GM12874 (cell line): ENCODE data around the gene USP11.

Experiments
- TF ChIP-seq, protein P1 (sequence below): IDR thresholded peaks from 2 replicates; pipeline ENCODE4 v1.5.1; 2011; ENCODE audit warnings: low read depth, mild to moderate bottlenecking, control low read depth, low read length, moderate library complexity; ENCODE audit not compliant: insufficient read depth

Gene USP11

DNA sequence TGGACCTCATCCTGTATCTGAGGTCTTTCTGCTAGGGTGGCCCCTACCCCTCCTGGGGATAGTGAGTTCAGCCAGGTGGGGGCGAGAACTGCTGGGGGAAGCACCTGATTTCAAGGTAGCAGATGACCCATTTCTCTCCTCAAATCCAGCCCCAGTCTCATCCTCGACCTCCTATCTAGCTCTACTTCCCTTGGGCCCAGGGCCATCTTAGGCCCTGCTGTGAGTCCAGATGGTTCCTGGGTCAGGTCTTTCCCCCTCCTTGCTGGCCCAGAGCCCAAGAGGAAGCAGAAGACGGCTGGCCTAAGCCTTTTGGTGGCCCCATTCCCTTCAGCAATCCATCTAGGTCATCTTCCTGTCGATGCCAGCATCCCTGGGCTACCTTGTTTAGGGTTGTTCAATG is 11.1 kb upstream of the USP11 start:
- TF ChIP-seq, protein P1, sequence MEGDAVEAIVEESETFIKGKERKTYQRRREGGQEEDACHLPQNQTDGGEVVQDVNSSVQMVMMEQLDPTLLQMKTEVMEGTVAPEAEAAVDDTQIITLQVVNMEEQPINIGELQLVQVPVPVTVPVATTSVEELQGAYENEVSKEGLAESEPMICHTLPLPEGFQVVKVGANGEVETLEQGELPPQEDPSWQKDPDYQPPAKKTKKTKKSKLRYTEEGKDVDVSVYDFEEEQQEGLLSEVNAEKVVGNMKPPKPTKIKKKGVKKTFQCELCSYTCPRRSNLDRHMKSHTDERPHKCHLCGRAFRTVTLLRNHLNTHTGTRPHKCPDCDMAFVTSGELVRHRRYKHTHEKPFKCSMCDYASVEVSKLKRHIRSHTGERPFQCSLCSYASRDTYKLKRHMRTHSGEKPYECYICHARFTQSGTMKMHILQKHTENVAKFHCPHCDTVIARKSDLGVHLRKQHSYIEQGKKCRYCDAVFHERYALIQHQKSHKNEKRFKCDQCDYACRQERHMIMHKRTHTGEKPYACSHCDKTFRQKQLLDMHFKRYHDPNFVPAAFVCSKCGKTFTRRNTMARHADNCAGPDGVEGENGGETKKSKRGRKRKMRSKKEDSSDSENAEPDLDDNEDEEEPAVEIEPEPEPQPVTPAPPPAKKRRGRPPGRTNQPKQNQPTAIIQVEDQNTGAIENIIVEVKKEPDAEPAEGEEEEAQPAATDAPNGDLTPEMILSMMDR: no peak

DNA sequence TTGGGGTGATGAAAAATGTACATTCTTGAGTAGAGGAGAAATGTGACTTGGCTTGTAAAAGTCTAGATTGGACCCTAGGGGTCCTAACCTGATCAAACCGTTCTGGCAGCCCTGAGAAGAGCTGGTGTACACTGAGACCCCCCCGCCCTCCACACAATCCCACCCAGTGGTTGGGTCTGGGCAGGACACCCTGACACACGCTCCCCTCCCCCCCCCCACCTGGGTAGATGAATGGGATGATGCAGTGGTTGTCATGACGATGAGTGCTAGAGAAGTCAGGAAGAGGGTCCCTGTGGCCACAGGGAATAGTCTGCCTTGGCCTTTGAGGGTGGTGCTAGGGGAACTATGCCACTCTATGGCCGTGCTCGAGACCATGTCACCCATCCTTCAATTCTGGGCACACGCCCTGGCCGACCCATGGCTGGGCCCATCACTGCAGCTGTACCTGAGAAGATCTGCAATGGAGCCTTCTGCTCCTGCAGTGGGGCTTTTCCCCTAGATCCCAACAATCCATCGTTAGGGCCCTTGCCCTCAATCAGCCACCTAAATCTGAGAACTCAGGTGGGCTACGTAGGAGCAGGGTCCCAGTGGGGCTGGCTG is 10.0 kb upstream of the USP11 start:
- TF ChIP-seq, protein P1: no peak

DNA sequence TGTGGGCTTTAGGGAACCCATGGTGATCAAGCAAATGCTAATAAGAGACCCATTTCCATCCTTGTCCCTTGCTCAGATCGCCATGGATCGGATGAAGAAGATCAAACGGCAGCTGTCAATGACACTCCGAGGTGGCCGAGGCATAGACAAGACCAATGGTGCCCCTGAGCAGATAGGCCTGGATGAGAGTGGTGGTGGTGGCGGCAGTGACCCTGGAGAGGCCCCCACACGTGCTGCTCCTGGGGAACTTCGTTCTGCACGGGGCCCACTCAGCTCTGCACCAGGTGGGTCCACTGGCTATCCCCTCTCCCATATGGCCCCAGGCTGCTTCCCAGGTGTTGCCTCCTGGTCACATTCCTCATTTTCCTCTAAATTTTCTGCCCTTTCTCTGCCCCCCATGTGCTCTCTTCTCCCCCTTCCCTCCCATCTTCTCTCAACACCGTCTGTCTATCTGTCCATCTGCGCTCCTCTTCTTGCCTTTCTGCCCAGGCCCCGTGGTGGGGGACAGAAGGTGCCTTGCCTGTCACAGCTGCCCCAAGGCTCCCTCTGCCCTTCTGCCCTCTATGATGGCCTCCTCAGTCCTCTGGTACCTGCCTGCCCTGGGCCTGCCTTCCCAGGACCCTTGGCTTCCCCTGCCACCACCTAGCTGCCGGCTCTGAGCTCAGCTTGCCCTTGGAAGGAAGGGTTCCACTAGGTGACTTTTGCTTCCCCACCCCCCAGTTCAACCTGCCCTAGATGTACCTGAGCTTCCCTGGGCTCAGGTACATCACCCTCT is 9.1 kb upstream of the USP11 start:
- TF ChIP-seq, protein P1: no peak

DNA sequence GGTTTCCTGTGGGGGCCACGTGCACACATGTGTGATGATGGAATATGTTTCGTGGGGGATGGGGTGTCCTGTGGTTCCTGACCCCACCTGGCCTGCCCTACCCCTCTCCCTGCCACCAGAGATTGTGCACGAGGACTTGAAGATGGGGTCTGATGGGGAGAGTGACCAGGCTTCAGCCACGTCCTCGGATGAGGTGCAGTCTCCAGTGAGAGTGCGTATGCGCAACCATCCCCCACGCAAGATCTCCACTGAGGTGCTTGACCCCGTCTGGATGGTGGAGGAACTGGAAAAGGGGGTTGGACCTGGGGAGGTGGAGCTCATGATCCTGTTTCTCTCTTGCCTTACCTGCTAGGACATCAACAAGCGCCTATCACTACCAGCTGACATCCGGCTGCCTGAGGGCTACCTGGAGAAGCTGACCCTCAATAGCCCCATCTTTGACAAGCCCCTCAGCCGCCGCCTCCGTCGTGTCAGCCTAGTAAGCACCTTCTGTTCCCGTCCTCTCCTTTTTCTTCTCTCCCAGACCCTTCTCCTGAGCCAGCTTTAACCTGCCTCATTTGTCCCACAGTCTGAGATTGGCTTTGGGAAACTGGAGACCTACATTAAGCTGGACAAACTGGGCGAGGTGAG is 8.4 kb upstream of the USP11 start:
- TF ChIP-seq, protein P1: no peak

DNA sequence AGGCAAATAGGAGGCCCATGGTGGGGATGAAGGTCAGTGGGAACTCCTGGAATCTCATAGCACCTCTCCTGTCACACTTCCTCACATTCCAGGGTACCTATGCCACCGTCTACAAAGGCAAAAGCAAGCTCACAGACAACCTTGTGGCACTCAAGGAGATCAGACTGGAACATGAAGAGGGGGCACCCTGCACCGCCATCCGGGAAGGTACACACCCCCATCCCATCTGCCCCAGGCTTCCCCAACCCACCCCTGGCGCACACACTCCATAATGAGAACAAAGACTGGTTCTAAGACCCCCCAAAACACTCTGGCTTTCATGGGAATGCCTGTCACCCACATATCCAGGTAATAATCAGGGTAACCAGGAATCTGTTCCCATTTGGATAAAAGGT is 7.9 kb upstream of the USP11 start:
- TF ChIP-seq, protein P1: no peak

DNA sequence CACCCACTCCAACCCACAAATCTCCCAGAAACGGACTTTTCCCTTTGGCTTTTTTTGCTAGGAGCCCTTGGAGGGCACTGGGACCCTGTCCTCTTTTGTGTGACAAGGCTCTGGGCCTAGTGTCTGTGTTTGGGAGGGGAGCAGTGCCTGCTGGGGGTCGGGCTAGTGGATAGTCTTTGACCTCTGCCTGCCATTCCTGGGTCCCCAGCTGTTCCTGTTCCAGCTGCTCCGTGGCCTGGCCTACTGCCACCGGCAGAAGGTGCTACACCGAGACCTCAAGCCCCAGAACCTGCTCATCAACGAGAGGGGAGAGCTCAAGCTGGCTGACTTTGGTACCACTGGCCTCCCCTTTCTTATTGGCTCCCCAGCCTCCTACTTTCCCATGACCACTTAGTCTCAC is 6.7 kb upstream of the USP11 start:
- TF ChIP-seq, protein P1: no peak

DNA sequence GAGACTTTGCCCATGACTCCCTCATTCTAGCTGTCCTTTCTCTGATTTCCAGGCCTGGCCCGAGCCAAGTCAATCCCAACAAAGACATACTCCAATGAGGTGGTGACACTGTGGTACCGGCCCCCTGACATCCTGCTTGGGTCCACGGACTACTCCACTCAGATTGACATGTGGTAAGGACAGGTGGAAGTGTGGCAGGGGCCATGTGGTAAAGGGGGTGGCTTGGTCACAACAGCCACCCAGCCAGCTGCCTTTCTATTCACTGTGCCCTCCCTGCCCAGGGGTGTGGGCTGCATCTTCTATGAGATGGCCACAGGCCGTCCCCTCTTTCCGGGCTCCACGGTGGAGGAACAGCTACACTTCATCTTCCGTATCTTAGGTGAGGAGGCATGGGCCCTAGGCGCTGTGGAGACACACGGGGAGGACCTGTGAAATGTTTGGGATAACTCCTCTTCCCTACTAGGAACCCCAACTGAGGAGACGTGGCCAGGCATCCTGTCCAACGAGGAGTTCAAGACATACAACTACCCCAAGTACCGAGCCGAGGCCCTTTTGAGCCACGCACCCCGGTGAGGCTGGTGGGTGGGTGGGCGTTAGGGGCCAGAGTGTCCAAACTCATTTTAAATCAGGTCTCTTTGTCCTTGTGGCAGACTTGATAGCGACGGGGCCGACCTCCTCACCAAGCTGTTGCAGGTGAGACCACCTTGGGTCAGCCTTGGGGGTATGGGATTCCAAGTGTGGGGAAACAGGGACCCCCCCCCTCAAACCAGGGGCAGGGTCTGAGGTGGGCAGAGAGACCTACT is 6.1 kb upstream of the USP11 start:
- TF ChIP-seq, protein P1: no peak
